ENCODE results near the gene TARDBP.

- peak; percentile 91 to 95 (median 94) for TF ChIP-seq CTCF (IDR thresholded peaks at IDR 0.05 in 8 of 11, conservative IDR thresholded peaks at IDR 0.05 in 3 of 11)
- no peak for TF ChIP-seq POLR2A (IDR thresholded peaks at IDR 0.05)
These were observed 25.3 kb downstream of the TARDBP start for GRCh38 chr1:11037740-11038182.
